A673 (cell line): ENCODE measurements around the gene ARFIP1. TPM values are rescaled to one million over a fixed set of nuclear protein-coding genes. Genes with fewer than 3 reads are reported as not detected.

Experiments
- BruUV-seq: library from RNA; stranded (reverse); fragments of 400-500 nt; replicated peaks from 2 replicates; lab custom pipeline; 2021; lab: Mats Ljungman, UMichigan
- CTCF ChIA-PET: fragments of 300-600 bp; sonication (Branson Sonifier 250); formaldehyde crosslinking; loops from one replicate; lab custom pipeline; 2022; ENCODE audit warnings: antibody characterized with exemption; lab: Charles Lee
- POLR2A ChIA-PET: fragments of 300-600 bp; sonication (Branson Sonifier 250); formaldehyde crosslinking; loops from one replicate; lab custom pipeline; 2022; ENCODE audit warnings: antibody characterized with exemption; ENCODE audit not compliant: low non-redundant PET; lab: Charles Lee
- DNase-seq: peaks from one replicate; pipeline ENCODE4 v3.0.0-alpha.2; 2015; ENCODE audit warnings: low spot score
- H3K27ac ChIP-seq: fragments of 200-600 bp; sonication (generic); 2 replicates; pipeline ENCODE4 v1.5.1; 2016; ENCODE audit warnings: mixed run types, low read depth, mild to moderate bottlenecking, mixed read lengths, antibody characterized with exemption, low read length; ENCODE audit not compliant: poor library complexity, severe bottlenecking
- H3K27me3 ChIP-seq: fragments of 200-600 bp; sonication (generic); replicated peaks from 2 replicates; pipeline ENCODE4 v1.6.1; 2017; ENCODE audit warnings: mixed run types, low read depth, mild to moderate bottlenecking, mixed read lengths, antibody characterized with exemption, low read length; ENCODE audit not compliant: insufficient read depth, poor library complexity
- H3K36me3 ChIP-seq: fragments of 200-600 bp; sonication (generic); 2 replicates; pipeline ENCODE4 v1.6.1; 2016; ENCODE audit warnings: mixed run types, mild to moderate bottlenecking, mixed read lengths, antibody characterized with exemption, low read length; ENCODE audit not compliant: insufficient read depth, poor library complexity, severe bottlenecking
- H3K4me1 ChIP-seq: fragments of 200-600 bp; sonication (generic); 2 replicates; pipeline ENCODE4 v1.6.1; 2017; ENCODE audit warnings: mixed run types, mild to moderate bottlenecking, mixed read lengths, antibody characterized with exemption, low read length; ENCODE audit not compliant: insufficient read depth, poor library complexity, severe bottlenecking
- H3K4me3 ChIP-seq: fragments of 200-600 bp; sonication (generic); 2 replicates; pipeline ENCODE4 v1.5.1; 2016; ENCODE audit warnings: low read depth, mixed run types, mild to moderate bottlenecking, mixed read lengths, low read length; ENCODE audit not compliant: poor library complexity, severe bottlenecking
- H3K9me3 ChIP-seq: fragments of 200-600 bp; sonication (generic); 2 replicates; pipeline ENCODE4 v1.6.1; 2016; ENCODE audit warnings: mixed run types, low read depth, mild to moderate bottlenecking, mixed read lengths, antibody characterized with exemption, low read length; ENCODE audit not compliant: poor library complexity, severe bottlenecking
- EZH2 ChIP-seq: fragments of 200-600 bp; sonication (generic); IDR thresholded peaks from 2 replicates; pipeline ENCODE4 v1.6.1; 2017; ENCODE audit warnings: borderline replicate concordance, low read depth, mild to moderate bottlenecking, mixed read lengths, antibody characterized with exemption, low read length; ENCODE audit not compliant: poor library complexity, severe bottlenecking
- intact Hi-C: fragments of 100-400 bp; cut with micrococcal nuclease; formaldehyde crosslinking; loops from one replicate; pipeline ENCODE4 v1.10.0; 2022; ENCODE audit not compliant: unreplicated experiment
- total RNA-seq: library from RNA; stranded (reverse); gene quantifications from 2 replicates; pipeline ENCODE4 v1.2.3, GENCODE V29; 2021
- TF ChIP-seq, protein P1 (sequence below): fragments of 300-800, 200-600 bp; sonication (generic); conservative IDR thresholded peaks from 2 replicates; pipeline ENCODE4 v1.5.1; 2017; ENCODE audit warnings: low read depth, mild to moderate bottlenecking, antibody characterized with exemption, low read length, moderate library complexity, mixed read lengths

Gene ARFIP1
- total RNA-seq, 1 experiment from 2014 or later: 30.4 TPM

GRCh38 chr4:152817331-152817730, 37.6 kb downstream of the ARFIP1 start:
- no peak for DNase-seq
- POLR2A ChIA-PET: no interaction called here
- Histone ChIP-seq H3K4me1 (no peaks in the 10 kb centered on the region), H3K36me3 (peaks cover 4% of the 10 kb centered on the region), H3K27ac (no peak overlapping the region), H3K9me3 (peaks cover 9% of the 10 kb centered on the region), H3K27me3 (no peaks in the 10 kb centered on the region), H3K4me3 (no peak overlapping the region)
- intact Hi-C loops: no loop called here
- BruUV-seq: no TSS peak
- CTCF ChIA-PET: no interaction called here
- TF ChIP-seq, protein P1, sequence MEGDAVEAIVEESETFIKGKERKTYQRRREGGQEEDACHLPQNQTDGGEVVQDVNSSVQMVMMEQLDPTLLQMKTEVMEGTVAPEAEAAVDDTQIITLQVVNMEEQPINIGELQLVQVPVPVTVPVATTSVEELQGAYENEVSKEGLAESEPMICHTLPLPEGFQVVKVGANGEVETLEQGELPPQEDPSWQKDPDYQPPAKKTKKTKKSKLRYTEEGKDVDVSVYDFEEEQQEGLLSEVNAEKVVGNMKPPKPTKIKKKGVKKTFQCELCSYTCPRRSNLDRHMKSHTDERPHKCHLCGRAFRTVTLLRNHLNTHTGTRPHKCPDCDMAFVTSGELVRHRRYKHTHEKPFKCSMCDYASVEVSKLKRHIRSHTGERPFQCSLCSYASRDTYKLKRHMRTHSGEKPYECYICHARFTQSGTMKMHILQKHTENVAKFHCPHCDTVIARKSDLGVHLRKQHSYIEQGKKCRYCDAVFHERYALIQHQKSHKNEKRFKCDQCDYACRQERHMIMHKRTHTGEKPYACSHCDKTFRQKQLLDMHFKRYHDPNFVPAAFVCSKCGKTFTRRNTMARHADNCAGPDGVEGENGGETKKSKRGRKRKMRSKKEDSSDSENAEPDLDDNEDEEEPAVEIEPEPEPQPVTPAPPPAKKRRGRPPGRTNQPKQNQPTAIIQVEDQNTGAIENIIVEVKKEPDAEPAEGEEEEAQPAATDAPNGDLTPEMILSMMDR: no peak
- no peak for TF ChIP-seq EZH2

- TF ChIP-seq, protein P1: no peak
- no peak for TF ChIP-seq EZH2
- intact Hi-C loops: no loop called here
- no peak overlapping the region for H3K4me3 ChIP-seq
- peaks cover 4% of the 10 kb centered on the region for H3K36me3 ChIP-seq
- no peak for DNase-seq
- ChIA-PET CTCF (no interaction called here), POLR2A (no interaction called here)
- no peak overlapping the region for H3K27ac ChIP-seq
- H3K27me3 ChIP-seq: no peaks in the 10 kb centered on the region
- H3K9me3 ChIP-seq: peaks cover 9% of the 10 kb centered on the region
- H3K4me1 ChIP-seq: no peaks in the 10 kb centered on the region
- no TSS peak for BruUV-seq
Observed at GRCh38 chr4:152819026-152819645, 39.4 kb downstream of the ARFIP1 start.

DNA sequence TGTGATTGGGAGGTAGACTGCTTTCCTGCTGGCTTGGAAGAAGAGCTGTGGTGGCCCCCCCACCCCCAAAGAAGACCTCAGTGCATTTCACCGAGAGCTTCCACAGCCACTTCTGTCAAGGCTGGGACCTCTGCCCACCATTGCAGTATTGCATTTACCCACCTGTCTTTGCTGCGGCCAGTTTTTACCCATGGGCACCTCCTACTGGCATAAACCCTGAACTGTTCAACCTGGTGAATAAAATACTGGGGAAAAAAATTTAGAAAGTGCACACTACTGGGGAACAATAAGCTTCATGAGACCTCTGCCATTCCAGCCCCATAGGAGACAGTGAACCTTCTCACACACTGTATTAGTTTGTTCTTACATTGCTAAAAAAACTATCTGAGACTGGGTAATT, 40.3 kb downstream of the ARFIP1 start:
- no peaks in the 10 kb centered on the region for H3K27me3 ChIP-seq
- H3K36me3 ChIP-seq: peaks cover 4% of the 10 kb centered on the region
- H3K4me3 ChIP-seq: no peak overlapping the region
- no peak for DNase-seq
- H3K27ac ChIP-seq: no peak overlapping the region
- TF ChIP-seq, protein P1: 0 out of 2 replicates have a peak, but pooled peaks have one; percentile 12
- no peak for TF ChIP-seq EZH2
- intact Hi-C loops: no loop called here
- H3K9me3 ChIP-seq: peaks cover 9% of the 10 kb centered on the region
- ChIA-PET POLR2A (no interaction called here), CTCF (no interaction called here)
- no TSS peak for BruUV-seq
- no peaks in the 10 kb centered on the region for H3K4me1 ChIP-seq
